Ramos (cell line): ENCODE results near the gene SLC41A3.
"Not testable (repeated sequence)": the region's sequence is repeated elsewhere in the genome, so short reads cannot be mapped to it uniquely, and the experiment has no call there.

Source experiments
- in situ Hi-C: fragments of 300-500 bp; cut with MboI; formaldehyde crosslinking; loops from one replicate; pipeline ENCODE4 v1.14.3; 2022; ENCODE audit warnings: low sequenced_read_pairs; ENCODE audit not compliant: unreplicated experiment

The SLC41A3 gene

GRCh38 chr3:126084768-126085180 is 850 bp upstream of the SLC41A3 start:
- in situ Hi-C loops = no loop called here

- in situ Hi-C loops = no loop called here
Observed at GRCh38 chr3:126083511-126083912, 412 bp downstream of the SLC41A3 start.

GRCh38 chr3:126083138-126083445 is 832 bp downstream of the SLC41A3 start:
- in situ Hi-C loops = no loop called here

- in situ Hi-C loops = no loop called here
Observed at GRCh38 chr3:126082362-126083137, 1.4 kb downstream of the SLC41A3 start.

- in situ Hi-C loops = no loop called here
Observed at GRCh38 chr3:126081618-126082361, 2.1 kb downstream of the SLC41A3 start.

GRCh38 chr3:126080970-126081369 is 3.0 kb downstream of the SLC41A3 start:
- in situ Hi-C loops = no loop called here

- in situ Hi-C loops = no loop called here
Observed at GRCh38 chr3:126078866-126079265, 5.1 kb downstream of the SLC41A3 start.

- in situ Hi-C loops = no loop called here
Observed at GRCh38 chr3:126077754-126078153, 6.2 kb downstream of the SLC41A3 start.

GRCh38 chr3:126076140-126076539 is 7.8 kb downstream of the SLC41A3 start:
- in situ Hi-C loops = no loop called here

- in situ Hi-C loops = no loop called here
Observed at GRCh38 chr3:126070146-126070545, 13.8 kb downstream of the SLC41A3 start.

- in situ Hi-C loops = no loop called here
Observed at GRCh38 chr3:126067959-126068358, 16.0 kb downstream of the SLC41A3 start.

- in situ Hi-C loops = not testable (repeated sequence)
Observed at GRCh38 chr3:126066676-126067075, 17.2 kb downstream of the SLC41A3 start.

GRCh38 chr3:126065876-126066275 is 18.0 kb downstream of the SLC41A3 start:
- in situ Hi-C loops = no loop called here

- in situ Hi-C loops = no loop called here
Observed at GRCh38 chr3:126064627-126065258, 19.2 kb downstream of the SLC41A3 start.

- in situ Hi-C loops = no loop called here
Observed at GRCh38 chr3:126063358-126063965, 20.5 kb downstream of the SLC41A3 start.

- in situ Hi-C loops = no loop called here
Observed at GRCh38 chr3:126061301-126062032, 22.5 kb downstream of the SLC41A3 start.

GRCh38 chr3:126060613-126061145 is 23.2 kb downstream of the SLC41A3 start:
- in situ Hi-C loops = no loop called here

- in situ Hi-C loops = no loop called here
Observed at GRCh38 chr3:126058666-126059065, 25.3 kb downstream of the SLC41A3 start.

- in situ Hi-C loops = no loop called here
Observed at GRCh38 chr3:126057936-126058335, 26.0 kb downstream of the SLC41A3 start.

GRCh38 chr3:126057501-126057819 is 26.5 kb downstream of the SLC41A3 start:
- in situ Hi-C loops = no loop called here
